Smooth muscle cell (in vitro differentiated cells): ENCODE data around the gene NEK11. TPM values are rescaled to one million over a fixed set of nuclear protein-coding genes. Genes with fewer than 3 reads are reported as not detected.

Experiments used
- DNase-seq: peaks from one replicate; lab custom pipeline; 2025; ENCODE audit not compliant: unreplicated experiment; lab: John Stamatoyannopoulos, UW
- H2AFZ ChIP-seq: fragments of 200-600 bp; sonication (generic); 2 replicates; pipeline ENCODE4 v1.6.0; 2016; ENCODE audit warnings: antibody characterized with exemption, low read depth, mild to moderate bottlenecking
- H3F3A ChIP-seq: fragments of 200-600 bp; sonication (generic); 2 replicates; pipeline ENCODE4 v1.6.0; 2017; ENCODE audit warnings: antibody characterized with exemption, low read depth
- H3K27ac ChIP-seq: fragments of 200-600 bp; sonication (generic); 2 replicates; pipeline ENCODE4 v1.5.1; 2016; ENCODE audit warnings: low read depth, mild to moderate bottlenecking
- H3K27me3 ChIP-seq: fragments of 200-600 bp; sonication (generic); 2 replicates; pipeline ENCODE4 v1.6.1; 2016; ENCODE audit warnings: low read depth, mild to moderate bottlenecking
- H3K36me3 ChIP-seq: fragments of 200-600 bp; sonication (generic); 2 replicates; pipeline ENCODE4 v1.5.1; 2016; ENCODE audit warnings: low read depth
- H3K4me1 ChIP-seq: fragments of 200-600 bp; sonication (generic); 2 replicates; pipeline ENCODE4 v1.5.1; 2016; ENCODE audit warnings: low read depth
- H3K4me2 ChIP-seq: fragments of 200-600 bp; sonication (generic); 2 replicates; pipeline ENCODE4 v1.6.0; 2016; ENCODE audit warnings: mild to moderate bottlenecking
- H3K4me3 ChIP-seq: fragments of 200-600 bp; sonication (generic); 2 replicates; pipeline ENCODE4 v1.5.1; 2016; ENCODE audit warnings: mild to moderate bottlenecking
- H3K79me2 ChIP-seq: fragments of 200-600 bp; sonication (generic); 2 replicates; pipeline ENCODE4 v1.6.0; 2016; ENCODE audit warnings: low read depth, mild to moderate bottlenecking
- H3K9ac ChIP-seq: fragments of 200-600 bp; sonication (generic); 2 replicates; pipeline ENCODE4 v1.6.0; 2016; ENCODE audit warnings: low read depth
- H3K9me3 ChIP-seq: fragments of 200-600 bp; sonication (generic); replicated peaks from 2 replicates; pipeline ENCODE4 v1.5.1; 2016; ENCODE audit warnings: low read depth
- H4K20me1 ChIP-seq: fragments of 200-600 bp; sonication (generic); 2 replicates; pipeline ENCODE4 v1.6.0; 2016; ENCODE audit warnings: low read depth
- WGBS: methylation state at CpG from one replicate; pipeline ENCODE4 v1.1.7; 2016; ENCODE audit warnings: low lambda C conversion rate; 5-methylcytosine and 5-hydroxymethylcytosine counted together
- polyA plus RNA-seq: library from polyadenylated mRNA; unstranded; fragments of >200 nt; fragmentation: Nextera tagmentation; extraction: Ambion mirVana; gene quantifications from 2 replicates; pipeline ENCODE4 v1.2.1, GENCODE V29; 2016
- total RNA-seq: library from RNA; depleted of rRNA; stranded (reverse); fragments of >200 nt; gene quantifications from 2 replicates; pipeline ENCODE4 v1.2.3, GENCODE V29; 2014
- TF ChIP-seq, protein P1 (sequence below): fragments of 200-600 bp; sonication (generic); IDR thresholded peaks from 2 replicates; pipeline ENCODE4 v1.5.1; 2017; ENCODE audit warnings: borderline replicate concordance, mild to moderate bottlenecking, antibody characterized with exemption; ENCODE audit not compliant: insufficient read depth, poor library complexity, severe bottlenecking

Gene NEK11
- total and polyA plus RNA-seq, 2 experiments from 2014 or later: 3.0 to 3.3 TPM

DNA sequence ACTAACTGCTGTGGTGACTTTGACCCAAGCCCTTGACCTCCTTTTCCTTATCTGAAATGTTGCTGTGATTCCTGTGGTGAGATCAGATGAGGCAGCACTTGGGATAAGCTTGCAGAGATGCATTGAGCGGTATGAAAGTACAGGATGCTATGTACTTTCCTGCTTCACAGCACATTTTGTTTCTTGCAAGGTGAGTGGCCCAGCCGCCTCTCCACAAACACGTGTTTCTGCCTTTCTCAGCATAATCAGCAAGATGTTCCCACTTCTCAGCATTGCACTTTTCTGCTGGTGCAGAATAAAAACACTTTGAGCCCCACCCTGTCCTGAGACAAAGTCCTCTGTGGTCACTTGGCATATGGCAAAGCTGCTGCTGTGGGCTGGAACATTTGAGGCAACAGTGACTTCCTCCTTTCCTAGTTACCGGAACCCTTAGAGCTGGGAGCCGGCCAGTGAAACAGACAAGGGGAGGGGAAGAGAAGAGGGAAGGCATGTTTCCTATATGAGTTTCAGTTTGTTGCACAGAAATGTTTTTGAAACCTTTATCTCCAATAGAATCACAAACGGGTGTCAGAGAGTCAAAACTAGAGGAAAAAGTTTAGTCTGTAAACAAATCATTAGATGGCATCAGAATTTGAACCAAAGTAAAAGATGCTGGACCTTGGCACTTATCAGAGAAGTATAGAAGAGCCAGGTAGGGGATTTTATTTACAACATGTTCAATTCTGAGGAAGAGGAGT, 359.9 kb downstream of the NEK11 start:
- Histone ChIP-seq H3K79me2 (no peaks in the 10 kb centered on the region), H3F3A (no peaks in the 10 kb centered on the region), H3K4me1 (peaks cover 7% of the 10 kb centered on the region), H2AFZ (no peak overlapping the region), H3K4me2 (no peak overlapping the region), H3K27ac (no peak overlapping the region), H3K27me3 (no peaks in the 10 kb centered on the region), H3K9me3 (no peaks in the 10 kb centered on the region), H3K9ac (no peak overlapping the region), H3K4me3 (no peak overlapping the region), H3K36me3 (no peaks in the 10 kb centered on the region), H4K20me1 (no peaks in the 10 kb centered on the region)
- DNase-seq: no peak
- WGBS: 88% methylated on average over 6 of the region's 6 CpGs
- TF ChIP-seq, protein P1, sequence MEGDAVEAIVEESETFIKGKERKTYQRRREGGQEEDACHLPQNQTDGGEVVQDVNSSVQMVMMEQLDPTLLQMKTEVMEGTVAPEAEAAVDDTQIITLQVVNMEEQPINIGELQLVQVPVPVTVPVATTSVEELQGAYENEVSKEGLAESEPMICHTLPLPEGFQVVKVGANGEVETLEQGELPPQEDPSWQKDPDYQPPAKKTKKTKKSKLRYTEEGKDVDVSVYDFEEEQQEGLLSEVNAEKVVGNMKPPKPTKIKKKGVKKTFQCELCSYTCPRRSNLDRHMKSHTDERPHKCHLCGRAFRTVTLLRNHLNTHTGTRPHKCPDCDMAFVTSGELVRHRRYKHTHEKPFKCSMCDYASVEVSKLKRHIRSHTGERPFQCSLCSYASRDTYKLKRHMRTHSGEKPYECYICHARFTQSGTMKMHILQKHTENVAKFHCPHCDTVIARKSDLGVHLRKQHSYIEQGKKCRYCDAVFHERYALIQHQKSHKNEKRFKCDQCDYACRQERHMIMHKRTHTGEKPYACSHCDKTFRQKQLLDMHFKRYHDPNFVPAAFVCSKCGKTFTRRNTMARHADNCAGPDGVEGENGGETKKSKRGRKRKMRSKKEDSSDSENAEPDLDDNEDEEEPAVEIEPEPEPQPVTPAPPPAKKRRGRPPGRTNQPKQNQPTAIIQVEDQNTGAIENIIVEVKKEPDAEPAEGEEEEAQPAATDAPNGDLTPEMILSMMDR: no peak

DNA sequence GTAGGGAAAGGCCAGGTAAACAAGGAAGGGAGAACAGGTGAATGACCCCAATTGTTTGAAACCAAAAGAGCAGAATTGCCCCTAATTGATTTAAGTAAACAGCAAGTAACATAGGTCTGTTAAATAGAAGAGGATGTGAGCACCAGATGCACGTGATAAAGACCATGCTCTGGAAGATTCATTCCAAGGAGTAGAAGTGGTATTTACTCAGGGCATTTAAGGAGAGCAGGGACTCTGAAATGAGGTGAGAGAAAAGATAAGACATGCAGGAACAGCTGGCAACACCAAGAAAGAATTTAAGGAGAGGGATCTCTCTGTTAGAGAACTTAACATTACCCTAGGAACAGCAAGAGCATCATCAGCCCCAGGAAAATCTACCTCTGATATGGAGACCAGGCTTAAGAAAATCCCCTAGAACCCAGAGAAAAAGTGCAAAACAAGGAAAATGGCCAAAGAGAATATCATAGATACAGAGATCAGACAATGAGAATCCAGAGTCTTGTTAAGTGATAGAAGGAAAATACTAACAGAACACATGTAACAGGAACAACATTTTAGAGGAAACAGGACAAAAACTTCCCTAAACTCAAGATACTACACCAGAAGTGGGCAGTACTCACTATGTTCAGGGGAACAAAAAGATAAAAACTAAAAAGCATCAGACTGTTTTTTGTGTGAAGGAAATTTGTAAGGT, 361.3 kb downstream of the NEK11 start:
- Histone ChIP-seq H3K27ac (no peak overlapping the region), H2AFZ (no peak overlapping the region), H3K27me3 (no peaks in the 10 kb centered on the region), H3K4me3 (no peak overlapping the region), H3K9ac (no peak overlapping the region), H3K36me3 (no peaks in the 10 kb centered on the region), H3K4me2 (no peak overlapping the region), H3K79me2 (no peaks in the 10 kb centered on the region), H3K4me1 (no peaks in the 10 kb centered on the region), H3K9me3 (no peaks in the 10 kb centered on the region), H4K20me1 (no peaks in the 10 kb centered on the region), H3F3A (no peaks in the 10 kb centered on the region)
- TF ChIP-seq, protein P1: no peak
- DNase-seq: no peak
- WGBS: 34% methylated on average over 1 of the region's 1 CpG

- Histone ChIP-seq H3F3A (no peaks in the 10 kb centered on the region), H3K4me1 (no peaks in the 10 kb centered on the region), H3K9ac (no peak overlapping the region), H2AFZ (no peak overlapping the region), H3K36me3 (no peaks in the 10 kb centered on the region), H3K4me3 (no peak overlapping the region), H3K27me3 (no peaks in the 10 kb centered on the region), H3K27ac (no peak overlapping the region), H3K9me3 (no peaks in the 10 kb centered on the region), H3K4me2 (no peak overlapping the region), H4K20me1 (no peaks in the 10 kb centered on the region), H3K79me2 (no peaks in the 10 kb centered on the region)
- 48% methylated on average over 2 of the region's 2 CpGs for WGBS
- TF ChIP-seq, protein P1: no peak
- no peak for DNase-seq
Observed at GRCh38 chr3:131388490-131388799, 361.8 kb downstream of the NEK11 start.
